Fibroblast of lung (primary cell): ENCODE results near the gene CEP152.

ENCODE experiments used
- CTCF ChIP-seq, 2 donors: IDR thresholded peaks in 1 of 2; conservative IDR thresholded peaks in 1 of 2; 1 replicate in 1 of 2; 2 replicates in 1 of 2; pipeline ENCODE4 v1.5.1; 2011 to 2012; ENCODE audit warnings: low read length in 2 of 2, control low read depth in 1 of 2, inconsistent platforms in 1 of 2, low read depth in 1 of 2, mild to moderate bottlenecking in 1 of 2
- EZH2 ChIP-seq: IDR thresholded peaks from 2 replicates; pipeline ENCODE4 v1.5.1; 2012; ENCODE audit warnings: low read length, control low read depth, mild to moderate bottlenecking; ENCODE audit errors: missing control alignments

- no peak for TF ChIP-seq CTCF (conservative IDR thresholded peaks at IDR 0.05 in 1 of 2, IDR thresholded peaks at IDR 0.05 in 1 of 2; ENCODE audit: low read depth in 1 of 2, low read length in 2 of 2)
- TF ChIP-seq EZH2 = no peak
Observed at GRCh38 chr15:48851956-48852355, 41.1 kb upstream of the CEP152 start.
